ENCODE data around the gene TXK.

The TXK gene

DNA sequence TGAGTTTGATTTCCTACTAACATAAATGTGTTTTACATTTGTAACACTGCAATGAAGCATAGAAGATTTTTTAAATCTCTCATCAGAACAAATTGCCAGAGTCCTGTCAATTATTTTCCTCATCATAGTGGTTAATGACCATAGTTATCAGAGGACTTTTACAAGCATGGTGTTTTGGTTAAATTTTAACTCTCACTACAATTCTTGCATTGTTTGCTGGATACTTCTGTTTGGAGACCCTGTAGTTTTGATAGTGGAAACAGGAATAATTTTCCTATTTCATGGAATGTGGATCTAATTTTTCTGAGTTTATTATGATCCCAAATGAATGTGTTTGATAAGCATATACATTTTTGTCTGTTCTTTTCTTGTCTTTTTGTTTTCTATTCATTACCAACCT lies 100.6 kb downstream of the TXK start:
- DNase-seq, result no peak
- intact Hi-C loops (cut with DNase I), result no loop called here

DNA sequence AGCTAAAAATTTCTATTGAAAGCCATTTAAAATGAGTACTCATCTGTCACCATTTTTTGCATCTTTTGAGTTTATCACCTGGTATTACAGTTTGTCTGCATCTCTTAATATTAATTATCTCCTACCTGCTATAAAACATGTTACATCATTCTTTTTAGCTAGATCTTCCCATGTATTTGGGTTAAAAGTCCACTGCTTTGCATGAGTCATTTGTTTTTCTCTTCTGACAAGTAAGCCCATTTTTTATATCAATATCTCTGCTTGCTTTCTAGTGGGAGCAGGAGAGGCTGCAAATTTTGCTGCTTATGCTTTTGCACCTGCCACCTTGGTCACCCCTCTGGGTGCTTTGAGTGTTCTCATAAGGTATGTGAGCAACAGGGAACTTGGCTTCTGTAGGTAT lies 101.3 kb downstream of the TXK start:
- intact Hi-C loops (cut with DNase I), result no loop called here
- DNase-seq, result no peak

DNA sequence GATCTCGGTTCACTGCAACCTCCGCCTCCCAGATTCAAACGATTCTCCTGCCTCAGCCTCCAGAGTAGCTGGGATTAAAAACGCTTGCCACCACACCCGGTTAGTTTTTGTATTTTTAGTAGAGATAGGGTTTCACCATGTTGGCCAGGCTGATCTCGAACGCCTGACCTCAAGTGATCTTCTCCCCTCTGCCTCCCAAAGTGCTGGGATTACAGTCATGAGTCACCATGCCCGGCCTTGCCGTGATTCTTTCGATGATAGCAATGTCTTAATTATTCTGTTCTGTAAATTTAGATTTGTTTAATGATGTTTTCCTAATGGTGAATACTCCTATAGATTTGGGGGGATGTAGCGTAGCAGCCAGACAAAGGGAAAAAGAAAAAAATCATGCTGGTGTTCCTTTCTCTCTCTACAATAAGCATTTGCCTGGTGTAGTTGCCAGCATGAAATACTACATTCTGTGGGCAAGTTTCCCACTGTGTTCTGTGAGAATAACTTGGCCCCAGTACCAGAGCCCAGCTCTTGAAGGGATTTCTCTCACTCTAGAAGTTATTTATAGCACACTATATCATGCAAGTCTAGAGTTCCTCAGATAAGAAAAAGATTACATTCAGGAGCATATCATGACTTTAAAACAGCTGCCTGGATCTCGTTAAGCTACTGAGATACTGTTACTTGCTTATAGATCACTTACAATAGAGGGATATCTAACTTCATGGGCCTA lies 102.1 kb downstream of the TXK start:
- DNase-seq, result no peak
- intact Hi-C loops (cut with DNase I), result no loop called here

DNA sequence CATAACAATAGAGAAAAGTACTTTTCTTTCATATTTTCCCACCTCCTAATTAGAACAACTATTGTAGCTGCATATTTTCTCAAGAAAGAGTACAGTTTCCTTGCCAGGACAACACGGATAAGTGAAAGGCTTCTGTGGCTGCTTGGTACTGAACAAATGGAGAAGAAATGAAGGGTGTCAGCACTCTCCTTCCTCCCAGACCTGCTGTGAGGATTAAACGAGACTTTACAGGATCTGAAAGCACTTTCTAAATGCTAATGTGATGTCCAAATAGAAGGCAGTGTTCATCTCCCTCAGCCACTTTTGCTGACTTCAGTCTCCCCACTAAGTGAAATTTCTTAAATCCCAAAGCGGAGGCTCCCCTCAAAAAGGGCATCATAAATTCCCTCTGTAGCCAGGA lies 103.6 kb downstream of the TXK start:
- no peak for DNase-seq
- intact Hi-C loops (cut with DNase I), result no loop called here

DNA sequence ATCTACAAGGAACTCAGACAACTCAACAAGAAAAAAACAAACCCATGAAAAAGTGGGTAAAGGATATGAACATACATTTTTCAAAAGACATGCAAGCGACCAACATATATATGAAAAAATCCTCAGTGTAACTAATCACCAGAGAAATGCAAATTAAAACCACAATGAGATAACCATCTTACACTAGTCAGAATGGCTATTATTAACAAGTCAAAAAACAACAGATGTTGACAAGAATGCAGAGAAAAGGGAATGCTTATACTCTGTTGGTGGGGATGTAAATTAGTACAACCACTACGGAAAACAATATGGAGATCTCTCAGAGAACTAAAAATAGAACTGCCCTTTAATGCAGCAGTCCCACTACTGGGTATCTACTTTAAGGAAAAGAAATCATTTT lies 105.4 kb downstream of the TXK start:
- DNase-seq, result no peak
- intact Hi-C loops (cut with DNase I), result no loop called here

DNA sequence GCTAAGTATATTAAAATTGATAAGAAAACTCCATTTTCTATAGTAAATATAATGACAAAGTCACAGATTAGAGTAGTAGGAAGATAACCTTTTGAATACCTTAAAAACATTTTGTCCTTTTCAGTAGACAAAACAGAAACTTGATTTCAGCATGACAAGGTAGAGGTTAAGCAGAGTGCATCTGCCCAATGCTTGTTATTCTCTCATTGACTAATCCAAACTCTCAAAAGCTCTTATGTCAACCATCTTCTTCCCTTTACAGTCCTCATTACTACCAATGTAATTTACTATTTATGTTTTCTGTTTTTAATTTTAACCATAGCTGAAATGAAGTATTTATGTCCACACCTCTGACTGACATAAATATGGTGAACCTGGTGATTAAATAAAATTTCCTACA lies 106.4 kb downstream of the TXK start:
- intact Hi-C loops (cut with DNase I), result no loop called here
- no peak for DNase-seq

DNA sequence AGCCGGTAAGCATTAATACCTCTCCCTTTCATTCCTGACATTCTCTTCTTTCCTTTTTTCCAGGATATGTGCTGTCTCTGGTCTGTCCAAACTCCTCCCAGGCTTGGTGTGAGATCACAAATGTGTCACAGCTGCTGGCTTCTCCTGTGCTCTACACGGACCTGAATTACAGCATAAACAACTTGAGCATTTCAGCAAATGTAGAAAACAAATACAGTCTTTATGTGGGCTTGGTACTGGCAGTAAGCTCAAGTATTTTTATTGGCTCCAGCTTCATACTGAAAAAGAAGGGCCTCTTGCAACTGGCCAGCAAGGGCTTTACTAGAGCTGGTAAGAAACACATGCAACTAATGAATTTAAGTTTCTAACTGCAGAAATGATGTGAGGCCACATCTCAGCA lies 109.0 kb downstream of the TXK start:
- intact Hi-C loops (cut with DNase I), result no loop called here
- no peak for DNase-seq

DNA sequence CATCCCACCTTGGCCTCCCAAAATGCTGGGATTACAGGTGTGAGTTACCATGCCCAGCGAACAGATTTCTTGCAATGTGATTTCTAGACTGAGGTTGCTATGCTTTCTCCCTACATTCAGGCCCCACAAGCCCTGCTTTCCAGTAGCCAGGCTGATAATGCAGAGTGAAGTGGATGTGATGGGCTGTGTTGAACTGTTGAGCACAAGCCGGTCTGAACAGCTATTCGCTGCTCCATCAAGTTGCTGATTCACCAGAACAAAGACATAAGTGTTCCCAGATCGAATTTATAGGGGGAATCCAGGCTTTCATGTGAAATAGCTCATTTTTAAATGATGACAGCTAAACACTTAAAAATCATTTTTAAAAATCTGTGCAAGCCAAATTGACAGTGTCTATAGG lies 109.5 kb downstream of the TXK start:
- intact Hi-C loops (cut with DNase I), result no loop called here
- DNase-seq, result no peak

DNA sequence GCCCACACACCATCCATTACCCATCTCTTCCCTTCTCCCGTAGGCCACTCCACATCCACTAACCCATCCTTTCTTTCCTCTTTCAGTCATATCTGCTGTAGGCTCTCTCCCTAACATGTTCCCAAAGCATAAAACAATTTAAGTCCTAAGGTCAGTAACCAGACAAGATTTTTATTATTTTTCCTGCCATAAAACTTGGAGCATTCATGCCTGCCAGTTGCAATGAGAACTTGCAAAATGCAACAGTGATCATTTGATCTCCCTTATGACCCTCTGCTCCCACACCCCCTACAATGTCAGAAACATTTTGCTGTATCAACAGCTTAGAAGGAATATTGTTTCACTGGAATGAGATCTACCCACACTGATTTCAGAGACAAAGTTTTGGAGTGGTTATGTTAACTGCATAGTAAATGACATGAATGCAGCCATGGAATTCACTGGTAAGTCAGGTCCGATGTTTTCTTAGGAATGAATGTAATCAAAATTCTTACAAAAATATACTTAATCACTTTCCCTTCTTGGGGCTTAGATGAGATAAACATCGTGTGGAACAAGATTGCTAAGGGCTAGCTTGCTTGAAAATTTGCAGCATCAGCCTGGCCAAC lies 111.8 kb downstream of the TXK start:
- intact Hi-C loops (cut with DNase I), result no loop called here
- no peak for DNase-seq

DNA sequence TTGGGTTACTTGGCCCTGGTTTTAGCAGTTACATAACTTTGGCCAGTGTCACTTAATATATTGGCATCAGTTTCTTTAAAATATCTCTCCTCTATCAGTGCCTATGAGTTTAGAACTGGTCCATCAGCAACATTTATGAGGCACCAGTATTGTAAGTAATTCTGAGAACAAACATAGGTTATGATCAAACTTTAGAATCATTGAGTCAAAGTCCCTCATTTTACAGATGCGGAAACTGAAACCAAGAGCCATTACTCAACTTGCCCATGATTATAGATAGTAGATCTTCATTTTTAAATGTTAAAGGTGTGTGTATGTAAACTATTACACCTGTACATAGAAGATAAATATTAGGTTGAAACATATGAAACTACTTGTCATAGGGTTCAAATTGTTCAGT lies 113.0 kb downstream of the TXK start:
- DNase-seq, result no peak
- intact Hi-C loops (cut with DNase I), result no loop called here

DNA sequence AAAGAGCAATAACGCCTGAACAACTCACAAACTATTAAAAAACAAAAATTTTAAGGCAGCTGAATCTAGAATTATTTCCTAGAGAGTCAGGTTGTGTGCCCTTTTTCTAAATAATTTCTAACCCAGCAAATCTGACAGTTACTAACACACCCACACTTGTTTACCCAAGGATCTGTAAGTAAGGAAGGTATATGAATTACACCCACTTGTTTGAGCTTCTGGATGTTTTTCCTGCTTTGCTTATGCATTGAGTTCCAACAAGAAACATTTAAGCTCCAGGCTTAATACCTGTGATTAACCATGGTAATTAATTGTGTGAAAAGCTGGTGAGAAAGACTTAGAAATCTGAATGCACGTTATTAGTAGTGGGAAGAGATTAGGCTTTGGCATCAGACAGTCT lies 115.9 kb downstream of the TXK start:
- intact Hi-C loops (cut with DNase I), result no loop called here

DNA sequence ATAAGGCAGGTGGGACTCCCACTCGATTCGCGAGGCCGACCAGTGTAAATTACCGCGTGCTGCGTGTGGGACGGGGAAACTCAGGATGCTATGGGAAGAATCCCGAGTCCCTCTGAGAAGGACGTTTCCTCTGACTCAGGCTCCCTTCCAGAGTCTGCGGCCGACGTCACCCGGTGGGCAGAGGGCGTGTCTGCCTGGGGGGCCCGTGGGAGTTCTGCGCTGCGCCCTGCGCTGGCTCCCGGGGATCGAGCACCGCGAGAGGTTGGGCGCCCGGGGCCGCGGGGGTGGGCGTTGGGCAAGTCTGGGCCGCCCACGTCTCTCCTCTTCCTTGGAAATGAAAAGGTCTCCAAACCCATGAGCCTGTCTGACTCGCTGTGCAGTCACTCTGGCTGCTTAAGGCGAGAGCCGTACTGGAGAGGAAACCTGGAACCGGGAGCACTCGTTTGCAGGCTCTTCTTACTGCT lies 116.9 kb downstream of the TXK start:
- intact Hi-C loops (cut with DNase I), result no loop called here
- DNase-seq, result peak in 40 of 42 donors; percentile 9 to 83 (median 45)

More for the DNA sequence above, 115.9 kb downstream of the TXK start:
- DNase-seq, result no peak
